HG03565 (cell line): ENCODE measurements around the gene KDM4C.

Experiments
- ATAC-seq: cut with Tn5 transposase; IDR thresholded peaks from one replicate; pipeline ENCODE4 v1.9.1; 2021; ENCODE audit warnings: mild to moderate bottlenecking, moderate library complexity; ENCODE audit not compliant: unreplicated experiment

Gene KDM4C

DNA sequence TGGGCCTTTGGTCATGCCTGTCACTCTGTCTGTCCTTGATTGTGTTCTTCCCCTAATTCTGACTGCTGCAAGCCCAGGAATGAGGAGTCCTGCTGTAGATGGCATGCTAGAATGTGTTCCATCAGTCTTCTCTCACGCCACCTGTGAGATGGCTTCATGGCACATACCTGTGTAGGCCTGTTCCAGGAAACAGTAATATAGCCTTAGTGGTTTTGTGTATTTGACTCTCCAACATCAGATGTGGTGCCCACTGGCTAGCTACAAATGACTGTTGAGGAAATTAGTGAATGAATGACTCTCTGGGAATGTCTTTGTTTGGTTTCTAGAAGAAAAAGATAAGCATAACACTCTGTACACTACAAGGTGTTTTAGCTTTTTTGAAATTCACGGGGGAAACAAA lies 367.5 kb downstream of the KDM4C start:
- no peak for ATAC-seq

- ATAC-seq: no peak
These were observed 371.6 kb downstream of the KDM4C start for GRCh38 chr9:7129391-7129790.

DNA sequence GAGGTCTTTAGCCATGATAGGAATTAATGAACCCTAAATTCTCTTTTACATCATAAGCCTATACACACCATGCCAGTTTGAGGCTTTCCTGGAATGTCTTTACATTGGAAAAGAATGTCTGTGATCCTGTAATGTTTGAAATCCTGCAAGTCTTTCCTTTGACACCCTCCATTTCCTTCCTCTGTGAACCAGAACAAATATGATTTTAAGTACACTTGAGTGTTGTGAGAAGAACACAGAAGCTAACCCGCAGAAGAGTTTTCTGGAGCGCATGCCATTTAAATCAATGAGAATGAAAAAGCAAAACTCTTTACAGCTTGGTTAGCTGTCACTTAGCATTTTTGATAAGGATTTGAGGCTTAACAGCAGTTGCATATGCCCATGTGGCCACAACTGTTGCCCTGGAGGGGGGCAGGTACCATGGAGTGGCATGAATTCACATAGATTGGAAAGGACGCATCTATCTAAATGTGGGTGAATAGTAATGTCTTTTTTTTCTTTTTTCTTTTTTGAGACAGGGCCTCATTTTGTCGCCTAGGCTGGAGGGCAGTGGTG lies 372.6 kb downstream of the KDM4C start:
- no peak for ATAC-seq

GRCh38 chr9:7132605-7133004 lies 374.8 kb downstream of the KDM4C start:
- ATAC-seq: no peak

- no peak for ATAC-seq
These were observed 378.0 kb downstream of the KDM4C start for GRCh38 chr9:7135735-7136134.

GRCh38 chr9:7137040-7137439 lies 379.3 kb downstream of the KDM4C start:
- no peak for ATAC-seq

GRCh38 chr9:7137571-7137970 lies 379.8 kb downstream of the KDM4C start:
- ATAC-seq: no peak

- no peak for ATAC-seq
These were observed 382.1 kb downstream of the KDM4C start for GRCh38 chr9:7139886-7140285.

GRCh38 chr9:7140401-7140800 lies 382.6 kb downstream of the KDM4C start:
- ATAC-seq: no peak

- no peak for ATAC-seq
These were observed 385.9 kb downstream of the KDM4C start for GRCh38 chr9:7143645-7144200.

GRCh38 chr9:7144265-7145046 lies 386.7 kb downstream of the KDM4C start:
- no peak for ATAC-seq

DNA sequence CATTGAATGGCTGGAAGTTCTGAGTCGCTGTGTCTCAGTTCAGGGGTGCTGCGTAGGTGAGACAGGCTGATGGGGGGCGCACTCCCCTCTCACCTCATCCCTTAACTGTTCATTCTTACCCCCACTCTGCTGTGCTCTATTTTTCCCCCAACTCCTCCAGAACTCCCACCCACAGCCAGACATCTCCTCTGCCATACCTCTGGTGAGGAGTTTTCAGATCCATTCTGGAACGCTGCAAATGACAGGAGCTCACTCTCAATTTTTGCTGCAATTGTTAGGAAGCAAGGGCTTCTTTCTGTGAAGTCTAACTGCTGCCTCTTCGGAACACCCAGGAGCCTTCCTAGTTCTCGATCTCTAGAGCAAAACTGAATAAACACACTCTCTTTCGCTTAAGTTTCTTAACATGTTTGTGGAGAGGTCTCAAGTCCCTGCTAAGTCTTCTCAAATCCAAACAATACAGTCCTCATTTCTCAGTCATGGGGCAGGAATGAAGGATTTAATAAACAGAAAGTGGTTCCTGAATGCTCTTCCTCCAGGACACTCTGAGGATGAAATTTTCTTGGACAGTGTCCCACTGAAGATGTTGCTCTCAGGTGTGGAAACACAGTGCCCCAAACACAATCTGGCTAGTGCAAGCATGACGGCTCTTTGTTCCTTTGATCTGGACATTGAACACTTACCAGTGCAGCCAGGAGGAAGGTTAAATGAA lies 387.7 kb downstream of the KDM4C start:
- no peak for ATAC-seq

DNA sequence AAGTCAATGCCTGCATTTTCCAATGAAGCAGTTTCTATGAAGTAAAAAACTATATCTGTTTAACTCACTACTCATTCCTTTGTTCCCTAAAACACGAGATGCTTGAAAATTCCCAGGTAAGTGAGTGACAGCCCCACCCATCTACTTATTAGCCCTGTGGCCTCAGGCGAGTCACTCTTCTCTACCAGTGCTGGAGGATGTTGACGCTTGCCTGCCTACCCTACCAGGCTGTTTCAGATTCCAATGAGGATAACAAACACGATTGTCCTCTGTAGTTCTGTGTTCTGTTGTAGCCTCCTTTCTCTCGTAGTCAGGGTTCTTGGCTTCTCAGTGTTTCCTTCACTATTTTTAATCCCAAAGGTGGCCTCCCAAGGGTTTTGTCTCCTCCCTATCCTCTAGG lies 388.8 kb downstream of the KDM4C start:
- no peak for ATAC-seq

DNA sequence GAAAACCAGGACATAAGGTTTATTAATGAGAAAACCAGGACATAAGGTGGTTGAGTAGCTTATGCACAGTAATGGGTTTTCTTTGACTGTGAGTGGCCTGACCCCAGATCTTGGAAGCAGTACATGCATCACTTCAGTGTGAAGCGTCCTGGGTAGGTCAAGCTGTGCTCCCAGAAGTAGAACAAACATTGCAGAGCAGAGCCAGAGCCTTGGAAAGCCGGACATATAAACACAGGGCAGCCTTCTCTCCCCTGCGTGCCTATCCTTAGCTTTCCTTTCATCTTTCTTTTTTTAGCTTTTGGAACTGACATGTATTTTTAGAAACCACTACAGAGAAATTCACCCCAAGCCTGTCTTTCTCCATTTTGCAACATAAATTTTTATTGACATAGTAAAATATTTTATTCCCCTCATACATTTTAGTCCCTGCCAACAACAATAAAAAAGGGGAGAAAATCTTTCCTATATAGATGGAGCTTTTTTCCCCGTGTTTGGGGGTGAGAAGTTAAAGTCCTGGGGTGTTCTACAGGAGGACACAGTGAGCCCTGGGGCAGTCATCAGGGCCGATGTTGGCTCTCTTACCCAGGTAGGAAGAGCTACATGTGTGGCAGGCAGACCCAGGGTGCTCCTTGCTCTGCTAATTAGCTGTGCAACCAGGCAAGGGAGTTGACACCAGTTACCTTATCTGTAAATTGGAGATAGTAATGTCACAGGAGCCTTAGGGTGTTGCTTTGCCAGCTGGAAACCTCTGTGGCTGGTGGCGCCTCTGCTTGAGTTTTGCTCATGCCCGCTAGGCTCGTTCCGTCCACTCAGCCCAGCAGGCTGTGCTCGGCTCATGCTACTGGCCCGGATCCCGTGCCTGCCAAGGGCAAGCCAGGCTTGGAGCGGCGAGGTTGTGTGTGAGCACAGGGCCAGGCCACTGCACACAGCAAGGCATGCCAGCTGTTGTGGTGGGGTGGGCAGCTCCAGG lies 389.6 kb downstream of the KDM4C start:
- ATAC-seq: no peak

DNA sequence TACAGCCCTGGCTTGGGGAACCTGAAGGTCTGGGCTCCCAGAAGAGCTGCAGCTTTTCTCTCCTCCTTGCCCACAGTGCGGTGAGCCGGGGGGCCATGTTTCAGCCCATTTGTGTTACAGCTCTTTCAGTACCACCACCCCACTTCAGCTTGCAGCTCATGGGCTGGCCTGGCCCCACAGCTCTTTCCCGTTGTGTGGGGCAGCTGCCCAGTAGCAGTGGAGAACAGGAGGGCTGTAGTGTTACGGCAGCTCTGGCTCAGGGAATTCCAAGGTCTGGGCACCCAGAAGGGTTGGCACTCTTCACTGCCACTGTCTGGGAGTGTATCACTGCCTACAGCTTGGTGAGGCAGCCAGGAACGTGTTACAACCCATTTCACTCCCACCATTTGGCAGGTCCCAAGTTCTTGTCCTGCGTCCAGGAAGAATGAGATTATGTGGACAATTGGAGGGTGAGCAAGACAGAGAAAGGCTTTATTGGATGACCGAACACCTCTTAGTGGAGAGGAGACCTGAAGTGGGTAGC lies 390.5 kb downstream of the KDM4C start:
- ATAC-seq: no peak

GRCh38 chr9:7149258-7149657 lies 391.5 kb downstream of the KDM4C start:
- no peak for ATAC-seq

DNA sequence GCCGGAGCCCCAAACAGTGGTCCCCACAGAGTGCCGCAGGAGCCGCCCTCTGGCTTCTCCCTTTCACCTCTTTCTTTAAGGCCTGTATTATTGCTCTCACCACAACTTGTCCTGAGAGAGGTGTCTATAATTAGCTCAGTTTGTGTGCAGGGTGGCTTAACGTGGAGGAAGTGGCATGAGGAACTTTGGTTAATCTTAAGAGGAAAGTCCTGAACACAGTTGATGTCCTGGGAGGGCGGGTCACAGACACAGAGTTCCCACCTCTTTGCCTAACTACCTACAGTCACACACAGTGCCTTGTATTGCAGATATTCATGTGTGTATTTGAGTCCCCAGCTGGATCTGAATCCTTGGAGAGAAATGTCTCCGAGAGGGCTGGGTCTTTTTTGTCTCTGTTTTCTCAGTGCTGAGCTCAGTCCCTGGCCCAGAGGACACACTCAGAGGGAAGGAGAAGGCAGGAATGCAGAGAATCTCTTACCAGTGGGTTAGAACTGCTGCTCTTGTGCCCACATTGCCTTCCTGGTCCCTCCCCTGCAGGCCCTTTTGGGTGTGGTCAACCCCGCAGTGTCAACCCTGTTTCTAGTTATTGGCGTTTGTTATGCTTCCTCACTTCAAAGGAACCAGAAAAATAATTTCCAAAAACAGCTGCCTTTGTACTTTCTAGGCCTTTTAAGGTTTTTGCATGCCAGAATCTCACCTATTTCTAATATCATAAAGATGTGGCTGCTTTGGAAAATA lies 392.5 kb downstream of the KDM4C start:
- no peak for ATAC-seq

GRCh38 chr9:7153134-7153533 lies 395.4 kb downstream of the KDM4C start:
- ATAC-seq: no peak

GRCh38 chr9:7153566-7153965 lies 395.8 kb downstream of the KDM4C start:
- no peak for ATAC-seq
